ENCODE measurements around the gene SPIRE2.

Gene SPIRE2

GRCh38 chr16:89847940-89848297, 19.6 kb downstream of the SPIRE2 start:
- no peak overlapping the region for H3K9ac ChIP-seq (ENCODE audit: low read length)
- no peak overlapping the region for H2BK12ac ChIP-seq (ENCODE audit: low read length)
- H3K79me1 ChIP-seq (ENCODE audit: low read length) = peaks cover 1% of the 10 kb centered on the region
- DNase-seq = no peak
- H3K23ac ChIP-seq (ENCODE audit: low read length) = no peak overlapping the region
- H4K8ac ChIP-seq (ENCODE audit: low read depth, low read length) = no peak overlapping the region
- H3K79me2 ChIP-seq (ENCODE audit: control insufficient read depth, insufficient read depth, low read length, poor library complexity) = no peaks in the 10 kb centered on the region
- no peak overlapping the region for H2AFZ ChIP-seq (ENCODE audit: insufficient read depth, low read length, poor library complexity)
- no peak overlapping the region for H3K4me3 ChIP-seq (ENCODE audit: low read depth, low read length)
- no peak overlapping the region for H3K18ac ChIP-seq (ENCODE audit: low read length)
- H2AK5ac ChIP-seq (ENCODE audit: low read length) = no peak overlapping the region
- H3K4me2 ChIP-seq (ENCODE audit: low read length) = no peak overlapping the region
- H3K27ac ChIP-seq (ENCODE audit: low read depth, low read length) = no peak overlapping the region
- peaks cover 0 to 1% of the 10 kb centered on the region in 2 experiments for H3K4me1 ChIP-seq (ENCODE audit: control insufficient read depth in 1 of 2, insufficient read depth in 2 of 2, low read length in 2 of 2)
- no peak overlapping the region for H4K12ac ChIP-seq (ENCODE audit: low read depth, low read length)
- no CpG with 5 or more reads among the region's 14 CpGs for WGBS (ENCODE audit: extremely low coverage, insufficient coverage, insufficient read length)
- H3K14ac ChIP-seq (ENCODE audit: low read length) = no peak overlapping the region
- H4K91ac ChIP-seq (ENCODE audit: low read depth, low read length) = no peak overlapping the region
- no peak overlapping the region for H3K4ac ChIP-seq (ENCODE audit: low read depth, low read length)
- H2BK5ac ChIP-seq (ENCODE audit: low read depth, low read length, poor library complexity) = no peak overlapping the region
- H2BK120ac ChIP-seq (ENCODE audit: insufficient read depth, low read length, poor library complexity) = no peak overlapping the region
- H3K36me3 ChIP-seq (ENCODE audit: control insufficient read depth in 1 of 2, insufficient read depth in 2 of 2, low read length in 2 of 2) = peaks cover 9 to 13% of the 10 kb centered on the region in 2 experiments
- H3K9me3 ChIP-seq (ENCODE audit: insufficient read depth, low read depth, low read length) = peaks cover 2% of the 10 kb centered on the region
- no peaks in the 10 kb centered on the region for H3K27me3 ChIP-seq (ENCODE audit: insufficient read depth, low read length)

DNA sequence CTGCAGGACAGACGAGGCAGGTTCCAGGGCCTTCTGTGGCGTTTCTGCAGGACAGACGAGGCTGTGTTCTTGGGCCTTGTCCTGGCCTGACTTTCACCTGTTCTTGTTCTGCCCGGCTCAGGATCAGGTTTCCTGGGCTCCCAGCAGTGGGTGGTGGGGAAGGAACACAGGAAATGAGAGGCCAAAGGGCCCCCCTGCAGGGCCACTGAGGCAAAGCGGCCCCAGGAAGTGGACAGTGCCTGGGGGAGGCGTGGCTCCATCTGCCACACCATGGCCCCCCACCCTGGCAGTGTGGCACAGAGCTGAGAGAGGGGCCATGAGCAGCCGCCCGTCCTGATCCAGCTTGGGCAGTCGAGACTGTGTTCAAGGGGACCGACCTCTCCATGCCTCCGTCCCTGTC, 20.7 kb downstream of the SPIRE2 start:
- Histone ChIP-seq H3K27ac (ENCODE audit: low read depth, low read length) (no peak overlapping the region), H4K8ac (ENCODE audit: low read depth, low read length) (no peak overlapping the region), H3K23ac (ENCODE audit: low read length) (no peak overlapping the region), H3K18ac (ENCODE audit: low read length) (no peak overlapping the region), H3K79me1 (ENCODE audit: low read length) (no peaks in the 10 kb centered on the region), H3K79me2 (ENCODE audit: control insufficient read depth, insufficient read depth, low read length, poor library complexity) (no peaks in the 10 kb centered on the region), H3K36me3 (ENCODE audit: control insufficient read depth in 1 of 2, insufficient read depth in 2 of 2, low read length in 2 of 2) (peaks cover 13 to 21% of the 10 kb centered on the region in 2 experiments), H3K4me1 (ENCODE audit: control insufficient read depth in 1 of 2, insufficient read depth in 2 of 2, low read length in 2 of 2) (no peaks in the 10 kb centered on the region), H3K14ac (ENCODE audit: low read length) (no peak overlapping the region), H3K27me3 (ENCODE audit: insufficient read depth, low read length) (no peaks in the 10 kb centered on the region), H4K12ac (ENCODE audit: low read depth, low read length) (no peak overlapping the region), H2BK12ac (ENCODE audit: low read length) (no peak overlapping the region), H3K4me3 (ENCODE audit: low read depth, low read length) (no peak overlapping the region), H3K9me3 (ENCODE audit: insufficient read depth, low read depth, low read length) (peaks cover 2% of the 10 kb centered on the region), H2BK5ac (ENCODE audit: low read depth, low read length, poor library complexity) (no peak overlapping the region), H3K4me2 (ENCODE audit: low read length) (no peak overlapping the region), H3K4ac (ENCODE audit: low read depth, low read length) (no peak overlapping the region), H3K9ac (ENCODE audit: low read length) (no peak overlapping the region), H2AK5ac (ENCODE audit: low read length) (no peak overlapping the region), H4K91ac (ENCODE audit: low read depth, low read length) (no peak overlapping the region), H2AFZ (ENCODE audit: insufficient read depth, low read length, poor library complexity) (no peak overlapping the region), H2BK120ac (ENCODE audit: insufficient read depth, low read length, poor library complexity) (no peak overlapping the region)
- no CpG with 5 or more reads among the region's 11 CpGs for WGBS (ENCODE audit: extremely low coverage, insufficient coverage, insufficient read length)
- no peak for DNase-seq

DNA sequence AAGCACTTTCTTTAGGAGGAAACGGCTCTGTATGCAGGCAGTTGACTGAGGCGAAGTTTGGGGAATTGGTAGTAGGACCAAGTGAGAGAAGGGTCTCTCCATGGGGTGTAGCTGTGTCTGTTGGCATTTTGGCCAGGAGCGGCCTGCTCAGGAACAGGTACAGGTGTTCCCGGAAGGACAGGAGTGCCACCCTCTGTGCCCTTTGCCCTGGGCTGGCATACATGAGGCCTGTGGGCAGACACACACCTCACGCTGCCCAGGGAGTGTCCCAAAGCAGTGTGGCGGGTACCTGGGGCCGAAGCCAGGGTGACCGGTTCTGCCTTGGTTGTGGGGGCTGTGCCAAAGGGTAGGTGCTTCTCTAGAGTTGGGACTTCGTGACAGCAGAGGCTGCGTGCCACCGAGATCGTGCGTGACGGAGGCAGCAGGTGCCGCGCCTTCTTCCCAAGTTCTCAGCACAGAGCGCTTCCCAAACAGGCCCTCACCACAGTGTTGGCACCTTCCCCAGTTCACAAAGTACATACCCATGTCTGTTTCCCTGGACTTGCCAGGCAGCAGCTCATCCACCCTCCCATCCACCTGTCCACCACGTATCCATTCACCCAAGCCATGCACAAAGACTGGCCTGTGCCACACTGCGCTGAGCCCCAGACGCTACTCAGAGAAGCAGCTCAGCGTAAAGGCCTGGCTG, 25.2 kb downstream of the SPIRE2 start:
- no peak overlapping the region for H2AFZ ChIP-seq (ENCODE audit: insufficient read depth, low read length, poor library complexity)
- no peak overlapping the region for H3K14ac ChIP-seq (ENCODE audit: low read length)
- H3K27me3 ChIP-seq (ENCODE audit: insufficient read depth, low read length) = no peaks in the 10 kb centered on the region
- H2BK5ac ChIP-seq (ENCODE audit: low read depth, low read length, poor library complexity) = no peak overlapping the region
- no peaks in the 10 kb centered on the region for H3K4me1 ChIP-seq (ENCODE audit: control insufficient read depth in 1 of 2, insufficient read depth in 2 of 2, low read length in 2 of 2)
- H3K4ac ChIP-seq (ENCODE audit: low read depth, low read length) = no peak overlapping the region
- H3K9me3 ChIP-seq (ENCODE audit: insufficient read depth, low read depth, low read length) = no peaks in the 10 kb centered on the region
- no peak overlapping the region for H3K4me3 ChIP-seq (ENCODE audit: low read depth, low read length)
- H3K79me1 ChIP-seq (ENCODE audit: low read length) = no peaks in the 10 kb centered on the region
- DNase-seq = no peak
- no peak overlapping the region for H4K8ac ChIP-seq (ENCODE audit: low read depth, low read length)
- H4K12ac ChIP-seq (ENCODE audit: low read depth, low read length) = no peak overlapping the region
- no peak overlapping the region for H4K91ac ChIP-seq (ENCODE audit: low read depth, low read length)
- H2BK120ac ChIP-seq (ENCODE audit: insufficient read depth, low read length, poor library complexity) = no peak overlapping the region
- H3K18ac ChIP-seq (ENCODE audit: low read length) = no peak overlapping the region
- H3K79me2 ChIP-seq (ENCODE audit: control insufficient read depth, insufficient read depth, low read length, poor library complexity) = no peaks in the 10 kb centered on the region
- no CpG with 5 or more reads among the region's 21 CpGs for WGBS (ENCODE audit: extremely low coverage, insufficient coverage, insufficient read length)
- no peak overlapping the region for H3K4me2 ChIP-seq (ENCODE audit: low read length)
- peaks cover 18 to 36% of the 10 kb centered on the region in 2 experiments for H3K36me3 ChIP-seq (ENCODE audit: control insufficient read depth in 1 of 2, insufficient read depth in 2 of 2, low read length in 2 of 2)
- H3K9ac ChIP-seq (ENCODE audit: low read length) = no peak overlapping the region
- no peak overlapping the region for H3K23ac ChIP-seq (ENCODE audit: low read length)
- H2AK5ac ChIP-seq (ENCODE audit: low read length) = no peak overlapping the region
- no peak overlapping the region for H2BK12ac ChIP-seq (ENCODE audit: low read length)
- H3K27ac ChIP-seq (ENCODE audit: low read depth, low read length) = no peak overlapping the region

DNA sequence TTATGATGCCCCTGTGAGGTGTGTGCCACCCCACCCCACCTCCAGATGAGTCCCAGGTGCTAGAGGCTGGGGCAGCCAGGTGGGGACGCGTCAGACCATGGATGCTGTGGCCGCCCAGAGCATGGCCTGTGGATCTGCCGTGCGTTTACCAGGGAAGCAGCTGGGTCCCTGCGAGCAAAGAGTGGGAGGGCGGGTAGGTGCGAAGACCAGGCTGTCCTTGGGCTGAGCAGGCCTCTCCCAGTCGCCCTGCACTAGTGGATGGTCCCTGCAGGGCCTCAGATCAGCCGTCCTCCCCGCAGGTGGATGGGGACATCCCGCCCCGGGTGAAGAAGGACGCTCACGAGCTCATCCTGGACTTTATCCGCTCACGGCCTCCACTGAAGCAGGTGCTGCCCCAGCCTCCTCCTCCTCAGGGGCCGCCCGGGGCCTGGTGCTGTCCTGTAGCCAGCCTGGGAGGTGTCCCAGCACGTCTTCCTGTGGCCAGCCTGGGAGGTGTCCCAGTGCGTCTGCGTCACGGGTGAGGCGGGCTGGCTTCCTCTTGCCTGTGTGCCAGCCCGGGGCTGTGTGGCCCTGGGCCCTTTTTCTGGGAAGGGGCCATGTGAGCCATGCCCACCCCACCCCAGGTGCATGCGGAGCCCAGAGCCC, 27.1 kb downstream of the SPIRE2 start:
- no peaks in the 10 kb centered on the region for H3K4me1 ChIP-seq (ENCODE audit: control insufficient read depth in 1 of 2, insufficient read depth in 2 of 2, low read length in 2 of 2)
- no peak overlapping the region for H3K4ac ChIP-seq (ENCODE audit: low read depth, low read length)
- no peak for DNase-seq
- H3K9ac ChIP-seq (ENCODE audit: low read length) = no peak overlapping the region
- no peak overlapping the region for H4K12ac ChIP-seq (ENCODE audit: low read depth, low read length)
- peaks cover 26 to 39% of the 10 kb centered on the region in 2 experiments for H3K36me3 ChIP-seq (ENCODE audit: control insufficient read depth in 1 of 2, insufficient read depth in 2 of 2, low read length in 2 of 2)
- H2AK5ac ChIP-seq (ENCODE audit: low read length) = no peak overlapping the region
- no peak overlapping the region for H2BK12ac ChIP-seq (ENCODE audit: low read length)
- no peak overlapping the region for H2BK5ac ChIP-seq (ENCODE audit: low read depth, low read length, poor library complexity)
- H3K23ac ChIP-seq (ENCODE audit: low read length) = no peak overlapping the region
- H2AFZ ChIP-seq (ENCODE audit: insufficient read depth, low read length, poor library complexity) = no peak overlapping the region
- WGBS (ENCODE audit: extremely low coverage, insufficient coverage, insufficient read length) = no CpG with 5 or more reads among the region's 26 CpGs
- H4K91ac ChIP-seq (ENCODE audit: low read depth, low read length) = no peak overlapping the region
- H3K9me3 ChIP-seq (ENCODE audit: insufficient read depth, low read depth, low read length) = no peaks in the 10 kb centered on the region
- H4K8ac ChIP-seq (ENCODE audit: low read depth, low read length) = no peak overlapping the region
- H3K79me2 ChIP-seq (ENCODE audit: control insufficient read depth, insufficient read depth, low read length, poor library complexity) = no peaks in the 10 kb centered on the region
- no peak overlapping the region for H3K4me3 ChIP-seq (ENCODE audit: low read depth, low read length)
- H3K79me1 ChIP-seq (ENCODE audit: low read length) = no peaks in the 10 kb centered on the region
- H3K27ac ChIP-seq (ENCODE audit: low read depth, low read length) = no peak overlapping the region
- no peak overlapping the region for H2BK120ac ChIP-seq (ENCODE audit: insufficient read depth, low read length, poor library complexity)
- H3K14ac ChIP-seq (ENCODE audit: low read length) = no peak overlapping the region
- H3K4me2 ChIP-seq (ENCODE audit: low read length) = no peak overlapping the region
- H3K18ac ChIP-seq (ENCODE audit: low read length) = no peak overlapping the region
- no peaks in the 10 kb centered on the region for H3K27me3 ChIP-seq (ENCODE audit: insufficient read depth, low read length)
